Liver (tissue), 9 donors: Measurements from ENCODE around the gene ZNF544. TPM values are rescaled to one million over a fixed set of nuclear protein-coding genes. Genes with fewer than 3 reads are reported as not detected.

Experiments used
- DNase-seq: peaks from one replicate; pipeline ENCODE4 v3.0.0-alpha.2; 2017; ENCODE audit warnings: low spot score
- H3K27ac ChIP-seq, 2 donors: one replicate each; pipeline ENCODE4 v1.7.0; 2013; ENCODE audit warnings: inconsistent platforms in 2 of 2, low read length in 2 of 2, control low read depth in 1 of 2, low read depth in 1 of 2, mild to moderate bottlenecking in 1 of 2
- H3K27me3 ChIP-seq, 4 donors: one replicate each; pipeline versions ENCODE4 v1.6.1 to v1.7.0; 2013; ENCODE audit warnings: low read length in 3 of 4, inconsistent platforms in 1 of 4, mild to moderate bottlenecking in 1 of 4, moderate library complexity in 1 of 4; ENCODE audit not compliant: control insufficient read depth in 4 of 4, insufficient read depth in 4 of 4
- H3K36me3 ChIP-seq, 4 donors: one replicate each; pipeline versions ENCODE4 v1.6.1 to v1.7.0; 2013; ENCODE audit warnings: low read length in 3 of 4, mild to moderate bottlenecking in 3 of 4, low read depth in 1 of 4, moderate library complexity in 1 of 4; ENCODE audit not compliant: control insufficient read depth in 4 of 4, insufficient read depth in 3 of 4
- H3K4me1 ChIP-seq, 4 donors: one replicate each; pipeline versions ENCODE4 v1.6.1 to v1.7.0; 2013; ENCODE audit warnings: low read length in 3 of 4, mild to moderate bottlenecking in 3 of 4, moderate library complexity in 1 of 4; ENCODE audit not compliant: control insufficient read depth in 4 of 4, insufficient read depth in 4 of 4
- H3K4me3 ChIP-seq, 3 donors: one replicate each; pipeline versions ENCODE4 v1.6.1 to v1.7.0; 2013; ENCODE audit warnings: low read length in 3 of 3, control low read depth in 1 of 3, low read depth in 1 of 3, mild to moderate bottlenecking in 1 of 3
- H3K9ac ChIP-seq, 2 donors: one replicate each; pipeline ENCODE4 v1.7.0; 2013; ENCODE audit warnings: low read length in 2 of 2, mild to moderate bottlenecking in 2 of 2, moderate library complexity in 2 of 2, control low read depth in 1 of 2, low read depth in 1 of 2
- H3K9me3 ChIP-seq, 4 donors: one replicate each; pipeline versions ENCODE4 v1.6.1 to v1.7.0; 2013; ENCODE audit warnings: low read length in 3 of 4; ENCODE audit not compliant: control insufficient read depth in 4 of 4
- EGR1 ChIP-seq, 2 donors: IDR thresholded peaks; 2 replicates each; pipeline ENCODE4 v1.6.1; 2016 to 2018; ENCODE audit warnings: antibody characterized with exemption in 2 of 2, low read depth in 2 of 2
- GABPA ChIP-seq, 2 donors: IDR thresholded peaks in 1 of 2; conservative IDR thresholded peaks in 1 of 2; 2 replicates each; pipeline ENCODE4 v1.6.1; 2016; ENCODE audit warnings: antibody characterized with exemption in 2 of 2, mild to moderate bottlenecking in 1 of 2, moderate library complexity in 1 of 2
- HNF4A ChIP-seq, 2 donors: conservative IDR thresholded peaks; 2 replicates each; pipeline ENCODE4 v1.6.1; 2016; ENCODE audit warnings: antibody characterized with exemption in 2 of 2, mild to moderate bottlenecking in 2 of 2
- HNF4G ChIP-seq: IDR thresholded peaks from 2 replicates; pipeline ENCODE4 v1.6.1; 2016; ENCODE audit warnings: antibody characterized with exemption
- NR2F2 ChIP-seq: IDR thresholded peaks from 2 replicates; pipeline ENCODE4 v1.6.1; 2016; ENCODE audit warnings: antibody characterized with exemption
- TAF1 ChIP-seq: conservative IDR thresholded peaks from 2 replicates; pipeline ENCODE4 v1.6.1; 2016; ENCODE audit warnings: antibody characterized with exemption, mild to moderate bottlenecking
- YY1 ChIP-seq: IDR thresholded peaks from 2 replicates; pipeline ENCODE4 v1.6.1; 2016; ENCODE audit warnings: antibody characterized with exemption, mild to moderate bottlenecking
- WGBS: extraction: QIAGEN DNeasy Blood & Tissue Kit; methylation state at CpG from one replicate; pipeline ENCODE4 v1.1.7; 2013; 5-methylcytosine and 5-hydroxymethylcytosine counted together
- polyA plus RNA-seq, 2 donors: library from polyadenylated mRNA; stranded (reverse) in 1 of 2; unstranded in 1 of 2; fragments of 200-250 nt in 1 of 2; fragments of >200 nt in 1 of 2; fragmentation: Nextera tagmentation in 1 of 2; extraction: Ambion mirVana in 1 of 2; gene quantifications; one replicate each; pipeline versions ENCODE4 v1.2.1 to v1.2.3, GENCODE V29; 2013 to 2015
- total RNA-seq, 2 donors: library from RNA; depleted of rRNA; stranded (reverse); fragments of >200 nt; gene quantifications; one replicate each; pipeline ENCODE4 v1.2.3, GENCODE V29; 2014
- TF ChIP-seq, protein P1 (sequence below): IDR thresholded peaks from 2 replicates; pipeline ENCODE4 v1.6.1; 2016; ENCODE audit warnings: antibody characterized with exemption
- TF ChIP-seq, protein P2 (sequence below): IDR thresholded peaks from 2 replicates; pipeline ENCODE4 v1.6.1; 2016; ENCODE audit warnings: antibody characterized with exemption
- TF ChIP-seq, protein P3 (sequence below): fragments of 150-350 bp; IDR thresholded peaks from 2 replicates; pipeline ENCODE4 v1.5.1; 2017; ENCODE audit warnings: improper control_type of control experiment, low read depth, low read length; ENCODE audit not compliant: missing input control
- donor health status: healthy.
- donor health status: healthy.
- donor health status: healthy.
- donor health status: healthy.
- donor health status: healthy.

ZNF544 gene
- total and polyA plus RNA-seq, 4 donors, result 2.5 to 25.2 (median 11.3) TPM

DNA sequence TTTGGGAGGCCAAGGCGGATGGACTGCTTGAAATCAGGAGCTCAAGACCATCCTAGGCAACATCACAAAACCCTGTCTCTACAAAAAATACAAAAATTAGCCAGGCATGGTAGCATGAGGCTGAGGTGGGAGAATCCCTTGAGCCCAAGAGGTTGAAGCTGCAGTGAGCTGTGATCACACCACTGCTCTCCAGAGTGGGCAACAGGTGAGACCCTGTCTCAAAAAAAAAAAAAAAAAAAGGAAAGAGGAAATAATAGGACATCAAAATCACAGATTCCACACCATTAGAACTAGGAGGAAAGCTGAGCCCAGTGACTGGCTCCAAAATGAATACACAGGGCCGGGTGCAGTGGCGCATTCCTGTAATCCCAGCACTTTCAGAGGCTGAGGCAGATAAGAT is 46.9 kb downstream of the ZNF544 start:
- H3K9ac ChIP-seq, result no peak overlapping the region
- peaks cover 4 to 8% (median 5%) of the 10 kb centered on the region in 4 donors for H3K4me1 ChIP-seq
- H3K36me3 ChIP-seq, result peaks cover 2 to 11% (median 7%) of the 10 kb centered on the region in 4 donors
- no peaks in the 10 kb centered on the region for H3K27me3 ChIP-seq
- no peak for DNase-seq
- no peak overlapping the region for H3K27ac ChIP-seq
- H3K9me3 ChIP-seq, result peaks cover 19 to 35% (median 26%) of the 10 kb centered on the region in 4 donors
- TF ChIP-seq TAF1, result no peak
- no peak for TF ChIP-seq YY1
- no peak for TF ChIP-seq HNF4G
- no peak for TF ChIP-seq HNF4A (conservative IDR thresholded peaks at IDR 0.05)
- H3K4me3 ChIP-seq, result peak overlapping the region in 2 of 3 donors; percentile 13 to 30
- WGBS, result over 99% methylated on average over 3 of the region's 3 CpGs

DNA sequence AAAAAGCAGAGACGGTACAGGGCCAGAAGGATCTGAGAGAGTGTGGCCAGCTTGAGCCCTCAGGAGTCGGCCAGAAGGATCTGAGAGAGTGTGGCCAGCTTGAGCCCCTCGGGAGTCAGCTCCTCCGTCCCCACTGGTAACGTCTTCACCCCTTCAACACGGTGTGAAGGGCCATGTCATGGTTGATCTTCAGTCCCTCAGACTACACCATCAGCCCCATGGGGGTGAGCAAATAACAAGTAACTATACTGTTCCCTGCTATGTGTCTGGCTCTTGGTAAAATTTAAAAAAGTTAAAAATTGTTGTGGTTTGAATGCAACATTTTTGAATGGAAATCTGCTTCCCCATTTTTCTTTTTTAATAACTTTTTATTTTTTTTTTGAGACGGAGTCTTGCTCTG is 48.5 kb downstream of the ZNF544 start:
- Histone ChIP-seq H3K27ac (no peak overlapping the region), H3K4me1 (peaks cover 4 to 8% (median 5%) of the 10 kb centered on the region in 4 donors), H3K4me3 (no peak overlapping the region), H3K36me3 (peaks cover 0 to 9% (median 5%) of the 10 kb centered on the region in 4 donors), H3K27me3 (no peaks in the 10 kb centered on the region), H3K9me3 (peaks cover 12 to 21% (median 20%) of the 10 kb centered on the region in 4 donors), H3K9ac (no peak overlapping the region)
- TF ChIP-seq HNF4A (conservative IDR thresholded peaks at IDR 0.05) (no peak), NR2F2 (no peak), HNF4G (no peak), YY1 (no peak)
- TF ChIP-seq, protein P1, sequence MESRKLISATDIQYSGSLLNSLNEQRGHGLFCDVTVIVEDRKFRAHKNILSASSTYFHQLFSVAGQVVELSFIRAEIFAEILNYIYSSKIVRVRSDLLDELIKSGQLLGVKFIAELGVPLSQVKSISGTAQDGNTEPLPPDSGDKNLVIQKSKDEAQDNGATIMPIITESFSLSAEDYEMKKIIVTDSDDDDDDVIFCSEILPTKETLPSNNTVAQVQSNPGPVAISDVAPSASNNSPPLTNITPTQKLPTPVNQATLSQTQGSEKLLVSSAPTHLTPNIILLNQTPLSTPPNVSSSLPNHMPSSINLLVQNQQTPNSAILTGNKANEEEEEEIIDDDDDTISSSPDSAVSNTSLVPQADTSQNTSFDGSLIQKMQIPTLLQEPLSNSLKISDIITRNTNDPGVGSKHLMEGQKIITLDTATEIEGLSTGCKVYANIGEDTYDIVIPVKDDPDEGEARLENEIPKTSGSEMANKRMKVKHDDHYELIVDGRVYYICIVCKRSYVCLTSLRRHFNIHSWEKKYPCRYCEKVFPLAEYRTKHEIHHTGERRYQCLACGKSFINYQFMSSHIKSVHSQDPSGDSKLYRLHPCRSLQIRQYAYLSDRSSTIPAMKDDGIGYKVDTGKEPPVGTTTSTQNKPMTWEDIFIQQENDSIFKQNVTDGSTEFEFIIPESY, result no peak
- TF ChIP-seq, protein P2, sequence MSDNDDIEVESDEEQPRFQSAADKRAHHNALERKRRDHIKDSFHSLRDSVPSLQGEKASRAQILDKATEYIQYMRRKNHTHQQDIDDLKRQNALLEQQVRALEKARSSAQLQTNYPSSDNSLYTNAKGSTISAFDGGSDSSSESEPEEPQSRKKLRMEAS, result no peak
- TF ChIP-seq, protein P3, sequence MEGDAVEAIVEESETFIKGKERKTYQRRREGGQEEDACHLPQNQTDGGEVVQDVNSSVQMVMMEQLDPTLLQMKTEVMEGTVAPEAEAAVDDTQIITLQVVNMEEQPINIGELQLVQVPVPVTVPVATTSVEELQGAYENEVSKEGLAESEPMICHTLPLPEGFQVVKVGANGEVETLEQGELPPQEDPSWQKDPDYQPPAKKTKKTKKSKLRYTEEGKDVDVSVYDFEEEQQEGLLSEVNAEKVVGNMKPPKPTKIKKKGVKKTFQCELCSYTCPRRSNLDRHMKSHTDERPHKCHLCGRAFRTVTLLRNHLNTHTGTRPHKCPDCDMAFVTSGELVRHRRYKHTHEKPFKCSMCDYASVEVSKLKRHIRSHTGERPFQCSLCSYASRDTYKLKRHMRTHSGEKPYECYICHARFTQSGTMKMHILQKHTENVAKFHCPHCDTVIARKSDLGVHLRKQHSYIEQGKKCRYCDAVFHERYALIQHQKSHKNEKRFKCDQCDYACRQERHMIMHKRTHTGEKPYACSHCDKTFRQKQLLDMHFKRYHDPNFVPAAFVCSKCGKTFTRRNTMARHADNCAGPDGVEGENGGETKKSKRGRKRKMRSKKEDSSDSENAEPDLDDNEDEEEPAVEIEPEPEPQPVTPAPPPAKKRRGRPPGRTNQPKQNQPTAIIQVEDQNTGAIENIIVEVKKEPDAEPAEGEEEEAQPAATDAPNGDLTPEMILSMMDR, result no peak
- no peak for DNase-seq
- WGBS, result 95% methylated on average over 7 of the region's 7 CpGs

DNA sequence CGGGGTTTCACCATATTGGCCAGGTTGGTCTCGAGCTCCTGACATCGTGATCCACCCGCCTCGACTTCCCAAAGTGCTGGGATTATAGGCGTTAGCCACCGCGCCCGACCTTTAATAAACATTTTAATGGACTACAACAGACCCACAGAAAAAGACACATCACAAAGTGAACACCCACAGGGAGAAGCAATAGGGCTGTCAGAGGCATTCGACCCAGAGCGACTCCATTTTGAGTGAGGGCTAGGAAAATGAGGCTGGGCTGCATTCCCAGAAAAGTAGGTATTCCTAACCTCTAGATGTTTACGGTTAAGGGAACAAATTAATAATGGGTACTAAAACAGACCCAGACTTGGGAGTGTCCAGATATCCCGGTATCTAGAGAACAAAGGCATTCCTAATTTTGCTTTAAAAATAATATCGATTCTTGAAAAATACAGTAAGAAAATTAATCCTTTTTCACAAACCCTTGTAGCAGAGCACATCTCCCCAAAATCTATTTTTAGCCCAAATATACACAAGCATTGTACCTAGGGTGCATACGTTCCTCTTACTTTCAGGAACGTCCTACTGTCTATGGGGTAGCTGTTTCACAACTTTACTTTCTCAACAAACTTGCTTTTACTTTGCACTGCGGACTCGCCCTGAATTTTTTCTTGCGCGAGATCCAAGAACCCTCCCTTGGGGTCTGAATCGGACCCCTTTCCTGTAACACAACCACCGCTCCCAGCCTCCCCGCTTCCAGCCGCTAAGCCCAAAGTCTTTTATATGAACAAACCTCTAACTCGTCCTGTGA is 49.2 kb downstream of the ZNF544 start:
- no peaks in the 10 kb centered on the region for H3K27me3 ChIP-seq
- H3K9ac ChIP-seq, result peak overlapping the region; percentile 30 to 85
- DNase-seq, result no peak
- H3K9me3 ChIP-seq, result peaks cover 8 to 20% (median 18%) of the 10 kb centered on the region in 4 donors
- H3K4me3 ChIP-seq, result peak overlapping the region; percentile 81 to 96 (median 90)
- WGBS, result 44% methylated on average over 25 of the region's 25 CpGs
- peaks cover 0 to 9% (median 5%) of the 10 kb centered on the region in 4 donors for H3K36me3 ChIP-seq
- peaks cover 4 to 8% (median 5%) of the 10 kb centered on the region in 4 donors for H3K4me1 ChIP-seq
- peak; percentile 65 for TF ChIP-seq TAF1
- peak in 1 of 2 donors; percentile 30 for TF ChIP-seq GABPA (IDR thresholded peaks at IDR 0.05 in 1 of 2, conservative IDR thresholded peaks at IDR 0.05 in 1 of 2)
- no peak for TF ChIP-seq EGR1 (IDR thresholded peaks at IDR 0.05; ENCODE audit: low read depth in 2 of 2)
- H3K27ac ChIP-seq, result peak overlapping the region; percentile 81 to 90
